Measurements from ENCODE around the gene HBB.

HBB gene

GRCh38 chr11:5246772-5247471 lies 20.1 kb upstream of the HBB start:
- DNase-seq, result no peak

DNA sequence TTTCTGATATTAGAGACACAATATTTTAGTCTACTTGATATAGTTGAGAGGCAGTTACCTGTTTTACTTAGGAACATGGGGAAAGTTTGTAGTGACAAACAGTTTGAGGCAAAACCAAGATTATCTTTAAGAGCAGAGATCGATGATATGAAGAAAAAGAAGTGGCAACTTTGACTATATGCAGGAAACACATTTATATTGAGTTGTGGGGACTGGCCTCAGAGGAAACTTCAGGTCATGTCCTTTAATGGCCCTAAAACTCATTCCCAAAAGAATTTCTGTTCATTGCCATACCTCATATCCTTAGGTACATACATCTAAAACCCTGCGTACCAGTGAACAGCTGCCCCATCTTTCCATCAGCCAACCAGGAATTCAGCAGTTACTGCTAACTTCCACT lies 18.3 kb upstream of the HBB start:
- DNase-seq, result no peak

DNA sequence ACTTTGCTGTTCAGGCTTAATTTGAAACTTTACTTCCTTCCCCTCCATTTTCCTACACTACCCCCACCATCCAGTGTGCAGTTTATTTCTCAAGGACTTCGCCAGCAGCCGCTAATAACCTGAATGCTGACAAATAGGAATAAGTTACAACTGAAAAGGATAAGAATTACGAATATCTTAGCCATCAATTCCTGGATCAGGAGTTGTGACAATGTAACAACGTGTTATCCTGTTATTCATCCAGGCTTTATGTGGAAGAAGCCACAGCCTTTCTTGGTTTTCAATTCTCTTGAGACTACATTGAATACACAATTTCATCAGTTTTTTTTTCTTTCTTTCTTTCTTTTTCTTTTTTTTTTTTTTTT lies 16.9 kb upstream of the HBB start:
- DNase-seq, result no peak

GRCh38 chr11:5242933-5243815 lies 16.3 kb upstream of the HBB start:
- DNase-seq, result no peak

DNA sequence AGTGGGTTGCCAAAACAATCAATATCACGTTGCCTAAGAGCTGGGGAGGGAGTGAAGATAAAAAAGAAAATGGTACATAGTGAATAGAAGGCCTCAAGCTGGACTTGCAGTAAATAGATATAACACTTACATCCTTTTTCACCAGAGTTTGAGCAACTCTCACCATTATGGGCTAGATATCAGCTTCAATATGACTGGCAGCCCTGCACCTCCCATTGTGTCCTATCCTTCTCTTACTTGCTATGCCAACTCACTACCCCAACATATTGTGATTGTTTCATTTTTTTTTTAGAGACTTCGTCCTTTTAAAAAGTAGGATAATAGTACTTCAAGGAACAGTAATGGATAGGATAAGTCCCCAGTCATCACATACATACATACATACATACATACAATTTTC lies 15.3 kb upstream of the HBB start:
- no peak for DNase-seq

DNA sequence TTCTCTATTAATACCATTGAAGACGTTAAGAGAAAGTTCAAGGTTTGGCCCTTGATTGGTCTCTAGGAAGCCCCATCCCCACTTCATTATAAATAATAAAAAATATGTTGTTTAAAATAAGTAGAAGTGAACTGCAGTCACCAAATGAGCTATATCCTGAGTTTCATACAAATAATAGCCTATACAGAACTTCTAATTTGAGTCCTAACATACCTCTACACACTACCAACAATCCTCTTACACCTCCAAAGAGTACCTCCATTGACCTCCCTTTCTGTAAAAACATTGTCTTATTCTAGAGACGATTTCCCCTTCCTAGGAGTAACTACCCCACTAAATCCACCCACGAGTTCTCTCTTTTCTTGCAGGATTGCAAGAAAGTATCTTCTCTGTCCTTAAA lies 14.6 kb upstream of the HBB start:
- no peak for DNase-seq

DNA sequence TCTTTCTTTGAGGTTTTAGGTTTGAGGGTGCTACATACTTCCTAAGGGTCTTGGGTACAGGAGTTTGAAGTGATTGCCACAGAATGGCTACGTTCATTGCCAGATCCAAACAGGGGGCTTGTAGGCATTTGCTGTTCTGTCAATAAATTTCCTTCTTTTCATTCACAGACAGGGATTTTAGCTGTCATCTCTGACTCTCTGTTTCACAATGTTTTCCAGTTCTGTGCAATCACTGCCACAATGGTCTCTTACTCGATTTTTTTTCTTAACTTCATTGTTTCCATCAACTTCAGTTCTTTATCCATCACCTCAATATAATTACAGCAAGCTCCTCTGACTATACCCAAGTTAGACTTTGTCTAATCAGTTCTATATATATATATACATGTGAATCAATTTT lies 13.6 kb upstream of the HBB start:
- no peak for DNase-seq

- no peak for DNase-seq
Observed at GRCh38 chr11:5240056-5240455, 13.2 kb upstream of the HBB start.

DNA sequence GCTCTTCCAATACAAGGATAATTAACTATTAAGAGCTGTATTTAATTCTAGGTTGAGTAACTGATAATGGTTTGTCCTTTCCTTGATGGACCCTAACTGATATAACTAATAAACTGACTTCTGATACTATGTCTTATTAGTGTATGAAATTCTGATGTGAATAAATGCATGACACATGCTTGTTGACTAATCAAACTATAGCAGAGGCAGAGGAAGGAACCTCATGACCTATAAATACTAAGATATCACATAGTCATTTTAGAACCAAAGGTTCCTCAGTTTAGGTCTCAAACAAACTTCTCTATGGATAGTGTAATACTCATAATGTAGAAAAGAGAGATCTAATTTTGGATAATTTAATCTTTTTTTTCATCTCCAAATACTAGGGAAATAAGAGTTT lies 12.2 kb upstream of the HBB start:
- DNase-seq, result no peak

DNA sequence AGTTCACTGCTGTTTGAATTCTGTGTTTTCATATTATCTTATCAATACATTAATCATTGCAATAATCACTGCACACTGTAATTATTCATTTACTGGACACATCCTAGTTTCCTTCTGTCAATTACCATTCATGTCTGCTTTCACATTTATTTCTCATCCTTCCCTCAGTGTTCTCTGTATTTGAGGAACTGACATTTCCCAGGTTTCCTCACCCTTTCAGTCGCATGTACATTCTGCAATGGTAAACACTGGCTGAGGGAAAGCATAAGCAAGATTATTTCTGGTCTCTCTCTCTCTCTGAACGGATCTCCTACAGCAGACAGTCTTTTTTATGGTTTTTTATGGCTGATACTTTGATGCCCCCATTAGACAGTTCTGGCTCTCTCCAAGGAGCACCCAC lies 11.6 kb upstream of the HBB start:
- no peak for DNase-seq

DNA sequence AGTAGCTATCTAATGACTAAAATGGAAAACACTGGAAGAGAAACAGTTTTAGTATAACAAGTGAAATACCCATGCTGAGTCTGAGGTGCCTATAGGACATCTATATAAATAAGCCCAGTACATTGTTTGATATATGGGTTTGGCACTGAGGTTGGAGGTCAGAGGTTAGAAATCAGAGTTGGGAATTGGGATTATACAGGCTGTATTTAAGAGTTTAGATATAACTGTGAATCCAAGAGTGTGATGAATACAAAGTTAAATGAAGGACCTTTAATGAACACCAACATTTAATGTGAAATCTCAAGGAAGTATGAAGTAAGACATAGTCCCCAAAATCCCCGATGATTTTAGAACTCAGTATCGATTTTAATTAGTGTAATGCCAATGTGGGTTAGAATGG lies 10.5 kb upstream of the HBB start:
- DNase-seq, result no peak

- DNase-seq, result no peak
Observed at GRCh38 chr11:5235364-5236095, 8.7 kb upstream of the HBB start.

DNA sequence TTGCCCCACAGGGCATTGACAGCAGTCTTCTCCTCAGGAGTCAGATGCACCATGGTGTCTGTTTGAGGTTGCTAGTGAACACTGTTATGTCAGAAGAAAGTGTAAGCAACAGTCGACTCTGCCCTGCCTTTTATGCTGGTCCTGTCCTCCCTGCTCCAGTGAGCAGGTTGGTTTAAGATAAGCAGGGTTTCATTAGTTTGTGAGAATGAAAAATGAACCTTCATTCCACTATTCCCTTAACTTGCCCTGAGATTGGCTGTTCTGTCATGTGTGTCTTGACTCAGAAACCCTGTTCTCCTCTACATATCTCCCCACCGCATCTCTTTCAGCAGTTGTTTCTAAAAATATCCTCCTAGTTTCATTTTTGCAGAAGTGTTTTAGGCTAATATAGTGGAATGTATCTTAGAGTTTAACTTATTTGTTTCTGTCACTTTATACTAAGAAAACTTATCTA lies 7.5 kb upstream of the HBB start, which contains the start of gene HBD:
TSS of gene HBD (minus strand) at position 103 of the 454 bp plus-strand sequence. CDS start at position 53, 50 bp downstream.
- DNase-seq, result no peak

DNA sequence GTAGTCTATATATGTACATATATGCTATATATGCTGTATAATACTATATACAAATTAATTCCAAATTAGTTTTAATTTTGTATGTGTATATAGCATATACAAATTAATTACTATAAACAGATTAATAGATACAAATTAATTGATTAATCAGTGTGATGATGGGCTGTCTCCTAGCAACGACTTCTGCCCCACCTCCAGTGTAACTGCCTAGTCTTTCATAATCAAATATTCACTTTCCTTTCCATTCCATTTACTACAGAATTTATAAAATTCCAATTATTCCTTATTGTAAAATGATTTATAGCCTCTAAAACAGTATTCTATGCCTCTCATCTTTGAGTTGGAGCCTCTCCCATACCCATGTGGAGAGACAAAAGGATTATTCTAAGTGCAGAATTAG lies 6.4 kb upstream of the HBB start:
- DNase-seq, result no peak

- DNase-seq, result no peak
Observed at GRCh38 chr11:5232821-5233220, 6.0 kb upstream of the HBB start.

DNA sequence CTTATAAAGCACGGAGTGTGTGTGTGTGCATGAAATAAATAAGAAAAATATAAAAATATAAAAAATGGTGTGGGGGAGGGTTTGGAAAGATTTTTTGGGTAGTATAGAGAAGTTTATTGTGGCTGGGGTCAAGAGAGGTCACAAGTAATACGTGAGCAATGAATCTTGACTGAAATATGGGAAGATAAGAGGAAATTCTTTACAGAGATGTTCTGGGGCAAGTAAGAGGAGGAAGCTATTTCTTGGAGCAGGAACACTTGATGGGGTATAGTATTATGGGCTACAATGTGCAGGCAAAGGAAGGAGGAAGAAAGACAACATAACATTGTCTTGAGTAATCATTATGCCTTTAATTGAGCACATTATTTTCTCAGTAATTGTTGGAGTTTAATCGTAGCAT lies 5.3 kb upstream of the HBB start:
- DNase-seq, result no peak

GRCh38 chr11:5231111-5231510 lies 4.2 kb upstream of the HBB start:
- DNase-seq, result no peak

GRCh38 chr11:5230266-5230665 lies 3.4 kb upstream of the HBB start:
- DNase-seq, result no peak

DNA sequence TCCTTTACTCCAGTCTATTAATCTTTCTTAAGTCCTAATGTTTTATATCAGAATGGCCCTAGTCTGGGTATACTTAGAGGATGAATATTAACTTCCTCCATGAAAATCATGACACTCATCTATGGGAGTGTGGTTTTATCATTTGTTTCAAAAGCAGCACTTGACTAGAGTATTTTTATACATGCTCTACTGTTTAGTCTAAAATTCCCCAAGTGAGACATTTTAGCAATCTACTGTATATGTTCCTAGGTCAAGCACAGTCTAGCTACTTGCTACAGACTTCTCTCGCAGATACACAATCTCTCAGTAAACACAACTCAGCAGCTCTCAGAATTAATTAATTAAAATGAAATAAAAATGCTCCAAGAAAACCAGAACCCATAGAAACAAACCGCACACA lies 2.9 kb upstream of the HBB start:
- DNase-seq, result no peak

DNA sequence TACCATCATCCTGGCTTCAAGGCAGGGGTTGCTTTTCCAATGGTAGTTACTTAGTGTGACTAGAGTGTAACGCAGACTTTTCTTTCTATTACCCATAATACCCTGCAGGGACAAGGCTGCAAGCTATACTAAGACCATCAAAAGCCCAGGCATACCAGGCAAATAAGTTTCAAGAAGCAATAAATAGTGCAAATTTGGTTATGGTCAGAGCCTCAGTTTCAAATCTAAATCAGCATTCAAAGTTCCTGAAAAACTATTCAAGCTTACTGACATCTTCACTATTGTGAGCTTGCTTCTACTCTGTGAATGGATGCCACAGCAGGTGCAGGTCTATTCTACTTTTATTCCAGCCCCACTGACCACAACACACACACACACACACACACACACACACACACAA lies 2.5 kb upstream of the HBB start:
- DNase-seq, result no peak

- DNase-seq, result no peak
Observed at GRCh38 chr11:5228124-5228523, 1.3 kb upstream of the HBB start.

GRCh38 chr11:5227681-5228080 lies 810 bp upstream of the HBB start:
- no peak for DNase-seq

DNA sequence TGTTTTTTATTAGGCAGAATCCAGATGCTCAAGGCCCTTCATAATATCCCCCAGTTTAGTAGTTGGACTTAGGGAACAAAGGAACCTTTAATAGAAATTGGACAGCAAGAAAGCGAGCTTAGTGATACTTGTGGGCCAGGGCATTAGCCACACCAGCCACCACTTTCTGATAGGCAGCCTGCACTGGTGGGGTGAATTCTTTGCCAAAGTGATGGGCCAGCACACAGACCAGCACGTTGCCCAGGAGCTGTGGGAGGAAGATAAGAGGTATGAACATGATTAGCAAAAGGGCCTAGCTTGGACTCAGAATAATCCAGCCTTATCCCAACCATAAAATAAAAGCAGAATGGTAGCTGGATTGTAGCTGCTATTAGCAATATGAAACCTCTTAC lies 1.4 kb downstream of the HBB start:
- DNase-seq, result no peak

Measured in NCI-H82 (cell line).